Activated CD4-positive, alpha-beta T cell treated with anti-CD3 and anti-CD28 coated beads, Interleukin-2, amount 50 U/mL, for 48 hours (primary cell): ENCODE data around the gene RUNX1.
A peak's percentile ranks its signal among the peaks of the same experiment; 100 is the strongest.

Source experiments
- DNase-seq, 2 experiments: peaks; one replicate each; pipeline ENCODE4 v3.0.0-alpha.2; 2020

The RUNX1 gene

DNA sequence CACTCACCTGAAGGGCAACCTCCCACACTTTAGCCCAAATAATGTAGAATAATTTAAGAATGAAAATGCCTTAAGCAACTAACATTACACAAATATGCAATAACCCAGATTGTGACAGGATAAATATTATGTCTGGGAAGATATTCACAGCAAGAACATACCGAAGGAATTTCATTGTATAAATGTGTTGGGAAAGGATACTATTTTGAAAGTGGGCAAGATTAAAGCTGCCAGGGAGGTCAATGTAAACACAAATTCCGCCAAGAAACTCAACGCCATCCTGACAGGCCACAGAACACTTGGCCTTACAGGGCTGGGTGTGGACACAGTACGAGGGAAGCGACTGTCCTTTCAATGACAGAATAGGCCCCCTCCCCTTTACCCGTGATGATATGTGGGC, 173.3 kb downstream of the RUNX1 start:
- no peak for DNase-seq

DNA sequence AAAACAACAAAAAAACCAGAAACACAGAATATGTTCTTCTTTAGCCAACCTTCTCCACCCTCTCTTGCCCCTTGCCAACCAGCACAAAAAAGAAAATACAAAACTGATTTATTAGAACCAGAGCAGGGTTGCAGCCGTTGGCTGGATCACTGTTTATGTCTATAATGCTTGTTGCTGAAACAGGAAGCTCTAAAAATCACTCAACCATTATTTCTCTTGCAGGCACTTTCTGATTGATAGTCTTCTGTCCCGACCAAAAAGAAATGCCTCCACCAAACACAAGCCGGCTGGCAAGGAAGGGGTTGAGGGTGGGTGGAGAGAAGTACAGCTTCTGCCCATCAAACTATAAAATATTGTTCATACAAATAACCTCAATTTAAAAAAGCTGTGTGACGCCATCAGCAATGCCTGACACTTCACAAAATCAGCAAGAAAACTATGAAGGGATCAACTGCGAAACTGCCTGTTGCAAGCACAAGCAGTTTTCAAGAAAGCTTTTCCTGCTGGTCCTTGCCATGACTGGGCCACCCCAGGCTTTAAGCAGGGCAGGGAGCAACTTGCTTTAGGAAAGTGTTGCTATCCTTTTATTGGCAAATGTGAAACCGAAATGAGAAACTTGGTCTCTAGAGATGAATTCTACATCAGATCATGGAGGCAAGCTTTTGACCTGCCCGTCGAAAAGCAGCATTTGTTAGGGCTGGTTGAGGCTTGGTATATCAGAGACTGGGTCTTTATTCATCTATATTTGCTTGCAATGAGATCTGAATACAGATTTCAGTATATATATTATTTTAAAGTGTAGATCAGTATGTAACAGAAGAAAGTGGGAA, 174.2 kb downstream of the RUNX1 start:
- DNase-seq: no peak

DNA sequence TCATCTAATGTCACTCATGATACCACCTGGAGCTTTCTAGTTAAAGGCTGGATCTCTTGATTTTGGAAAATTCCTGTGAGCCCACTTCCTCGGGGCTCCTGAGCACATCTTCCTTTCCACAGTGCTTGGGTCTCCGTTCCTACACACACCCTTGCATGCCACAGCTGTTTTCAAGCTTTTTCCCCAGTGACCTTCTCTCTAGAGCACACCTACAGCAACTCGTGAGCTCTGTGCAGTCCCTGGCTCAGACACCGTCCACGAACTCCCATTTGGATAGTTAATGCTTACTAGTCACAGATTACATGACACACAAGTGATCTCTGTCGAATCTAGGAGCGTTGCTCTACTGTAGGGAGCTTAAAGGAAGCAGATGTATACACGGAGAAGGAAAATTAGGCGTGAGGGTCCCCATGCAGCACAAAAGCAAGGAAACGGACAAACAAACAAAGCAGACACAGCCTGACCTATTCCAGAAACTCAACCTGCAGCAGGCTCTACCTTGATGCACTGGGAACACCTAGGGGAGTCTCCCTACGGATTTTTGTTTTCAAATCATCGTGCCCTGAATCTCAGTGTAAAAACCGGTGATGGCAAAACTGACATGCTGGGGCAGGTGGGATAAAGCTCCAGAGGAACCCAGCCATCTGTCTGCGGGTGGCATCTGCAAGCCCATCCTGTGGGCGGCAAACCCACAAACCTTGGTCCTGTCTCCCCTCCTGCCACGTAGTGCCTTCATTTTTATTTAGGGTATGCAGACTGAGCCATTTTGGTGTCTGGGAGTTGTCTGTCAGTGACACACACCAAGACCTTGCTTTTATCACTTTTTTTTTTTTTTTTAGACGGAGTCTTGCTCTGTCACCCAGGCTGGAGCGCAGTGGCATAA, 177.8 kb downstream of the RUNX1 start:
- DNase-seq: no peak

DNA sequence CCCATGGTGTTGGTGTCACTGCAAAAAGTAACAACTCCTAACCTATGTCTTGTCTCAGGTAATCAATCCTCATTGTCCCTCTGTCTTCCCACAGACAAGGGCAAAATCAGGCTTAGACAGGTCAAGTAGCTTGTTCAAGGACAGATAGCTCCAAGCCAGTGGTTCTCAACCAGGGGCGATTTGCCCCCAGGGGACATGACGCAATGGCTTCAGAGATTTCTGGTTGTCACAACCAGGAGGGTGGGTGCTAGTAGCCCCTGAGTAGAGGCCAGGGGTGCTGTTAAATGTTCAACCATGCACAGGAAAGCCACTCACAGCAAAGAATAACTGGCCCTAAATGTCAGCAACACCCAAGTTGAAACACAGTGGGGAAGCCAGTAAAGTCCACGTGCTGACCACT, 178.9 kb downstream of the RUNX1 start:
- no peak for DNase-seq

DNA sequence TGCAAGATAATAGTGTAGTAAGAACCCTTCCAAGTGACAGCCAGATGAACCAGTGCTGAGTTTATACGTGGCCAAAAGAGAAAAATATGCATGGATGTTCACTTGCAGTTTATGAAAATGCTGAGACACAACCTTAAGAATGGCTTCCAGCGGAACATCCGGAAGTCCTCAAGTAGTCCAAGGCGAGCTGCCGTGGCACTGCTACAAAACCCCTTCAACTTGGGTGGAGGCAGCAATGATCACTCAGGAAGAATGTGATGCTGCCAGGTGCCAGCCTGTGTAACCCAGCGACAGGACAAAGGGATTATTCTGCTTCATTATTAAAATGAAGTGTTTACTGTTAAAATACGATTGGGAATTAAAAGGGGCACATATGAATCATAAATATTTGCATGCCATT, 179.6 kb downstream of the RUNX1 start:
- DNase-seq: no peak

DNA sequence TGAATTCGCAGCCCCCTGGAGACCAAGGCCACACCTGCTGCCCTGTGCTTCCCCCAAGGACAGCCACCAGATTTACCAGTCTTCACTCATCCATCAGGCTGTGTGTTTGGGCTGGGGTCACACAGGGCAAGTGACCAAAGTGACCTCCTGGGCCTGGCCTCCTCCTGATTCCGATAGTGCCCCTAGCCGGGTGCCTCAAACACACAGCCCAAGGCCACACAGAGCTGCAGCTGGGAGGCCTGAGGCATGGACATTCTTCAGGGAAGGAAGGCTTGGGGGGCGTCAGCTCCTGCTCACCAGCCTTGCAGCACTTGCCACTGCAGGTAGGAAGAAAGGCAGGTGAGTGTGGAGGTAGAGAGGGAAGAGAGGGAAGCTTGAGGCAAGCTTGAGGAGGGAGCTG, 181.3 kb downstream of the RUNX1 start:
- no peak for DNase-seq

DNA sequence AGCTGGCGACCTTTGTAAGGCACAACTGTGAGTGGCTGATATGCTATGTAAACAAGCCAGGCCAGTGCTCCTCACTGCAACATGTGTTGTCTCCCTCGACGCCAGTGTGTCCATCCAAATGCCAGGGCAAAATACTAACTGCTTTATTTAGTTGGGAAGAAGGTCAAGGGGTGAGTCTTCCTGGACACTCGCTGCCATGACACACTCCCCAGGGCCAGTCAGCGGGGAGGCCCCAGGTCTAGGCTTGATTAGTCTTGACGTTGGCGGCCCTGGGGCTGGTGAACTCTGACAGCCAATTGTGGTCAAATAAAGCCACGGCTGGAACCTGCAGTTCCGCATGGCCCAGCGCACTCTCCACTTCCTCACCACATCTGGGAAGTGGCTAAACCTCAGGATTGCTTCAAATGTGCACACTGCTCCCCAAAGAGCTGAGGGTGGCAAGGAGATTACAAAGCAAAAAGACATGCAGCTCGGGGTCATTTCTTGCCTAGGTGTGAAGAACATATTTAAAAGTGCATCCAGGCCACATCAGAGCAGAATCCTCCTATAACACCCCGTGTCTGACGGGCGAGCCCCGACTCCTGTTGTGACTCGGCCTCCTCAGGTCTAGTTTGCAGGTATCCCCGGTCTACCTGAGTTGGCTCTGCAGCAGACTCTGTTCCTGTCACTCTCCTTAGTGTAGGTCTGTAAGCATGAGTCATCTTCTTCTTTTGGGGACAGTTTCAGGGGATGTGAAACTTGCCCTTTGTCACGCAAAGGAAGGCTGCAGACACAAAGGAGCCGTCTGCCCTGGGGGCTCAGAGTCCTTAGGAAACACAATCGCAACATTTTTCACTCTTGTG, 183.5 kb downstream of the RUNX1 start:
- peak; percentile 27 to 50 for DNase-seq

DNA sequence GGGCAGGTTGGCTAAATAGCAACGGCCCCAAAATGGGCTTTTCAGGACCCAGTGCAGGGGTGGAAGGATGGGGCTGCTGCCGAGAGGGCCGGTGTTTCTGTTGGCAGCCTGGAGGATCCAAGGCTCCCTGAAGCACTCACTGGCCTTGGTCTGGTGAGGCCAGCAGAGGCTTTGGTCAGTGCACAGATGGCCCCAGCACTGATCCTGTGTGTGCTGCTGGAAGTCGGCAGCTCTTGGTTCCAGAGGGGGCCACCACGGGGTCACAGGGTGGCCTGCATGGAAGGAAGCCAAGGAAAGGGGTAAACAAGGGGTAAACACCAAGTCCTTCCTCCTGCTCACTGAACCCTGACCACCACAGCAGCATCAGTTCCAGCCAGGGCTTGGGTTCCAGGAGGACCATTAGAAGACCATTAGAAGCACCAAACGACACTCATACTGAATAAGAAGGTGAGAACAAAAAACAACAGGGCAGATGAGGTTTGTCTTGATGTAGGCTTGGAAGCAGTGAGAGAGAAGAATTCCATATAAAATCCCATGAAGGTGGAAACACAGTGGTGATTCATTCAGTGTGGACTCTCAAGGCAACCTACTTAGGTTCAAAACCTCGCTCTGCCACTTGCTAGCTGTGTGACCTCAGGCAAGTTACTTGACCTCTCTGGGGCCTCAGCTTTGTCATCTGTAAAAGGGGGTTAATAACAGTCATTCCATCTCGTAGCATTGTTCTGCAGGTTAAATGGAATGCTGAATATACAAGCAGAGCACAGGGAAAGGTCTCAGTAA, 184.5 kb downstream of the RUNX1 start:
- DNase-seq: no peak

DNA sequence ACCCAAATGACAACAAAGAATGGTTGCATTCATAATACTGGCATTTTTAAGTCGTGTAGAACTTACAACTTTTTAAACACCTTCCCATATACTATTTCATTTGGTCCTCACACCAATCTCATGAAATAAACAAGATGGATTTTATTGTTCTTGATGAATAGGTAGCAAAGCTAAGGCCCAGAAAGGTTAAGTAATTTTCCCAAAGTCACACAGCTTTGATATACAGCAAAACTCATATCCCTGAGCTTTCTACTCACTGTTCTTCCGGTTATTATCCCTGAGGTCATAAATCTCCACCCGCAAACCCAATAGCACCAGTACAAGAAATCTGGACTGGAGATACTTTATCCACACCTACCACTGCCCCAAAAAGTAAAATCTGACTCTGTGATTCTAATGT, 186.2 kb downstream of the RUNX1 start:
- no peak for DNase-seq

DNA sequence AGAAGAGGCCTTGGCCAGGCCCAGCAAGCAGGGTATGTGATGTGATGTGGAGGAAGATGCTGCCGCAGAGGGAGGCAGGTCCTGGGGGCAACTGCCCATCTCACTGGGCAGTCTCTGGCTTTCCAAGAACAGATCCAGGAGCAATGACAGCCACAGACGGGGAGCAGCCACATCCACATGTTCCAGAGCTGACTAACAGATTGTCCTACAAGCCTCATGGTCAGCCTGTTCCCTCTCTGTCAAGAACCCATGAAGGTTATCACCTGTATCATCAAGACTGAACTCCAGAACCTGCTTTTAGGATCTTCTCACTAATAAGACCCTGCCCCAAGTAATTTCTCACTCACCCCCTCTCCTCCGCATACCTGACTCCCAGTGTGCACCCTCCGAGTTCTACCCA, 187.8 kb downstream of the RUNX1 start:
- DNase-seq: no peak

DNA sequence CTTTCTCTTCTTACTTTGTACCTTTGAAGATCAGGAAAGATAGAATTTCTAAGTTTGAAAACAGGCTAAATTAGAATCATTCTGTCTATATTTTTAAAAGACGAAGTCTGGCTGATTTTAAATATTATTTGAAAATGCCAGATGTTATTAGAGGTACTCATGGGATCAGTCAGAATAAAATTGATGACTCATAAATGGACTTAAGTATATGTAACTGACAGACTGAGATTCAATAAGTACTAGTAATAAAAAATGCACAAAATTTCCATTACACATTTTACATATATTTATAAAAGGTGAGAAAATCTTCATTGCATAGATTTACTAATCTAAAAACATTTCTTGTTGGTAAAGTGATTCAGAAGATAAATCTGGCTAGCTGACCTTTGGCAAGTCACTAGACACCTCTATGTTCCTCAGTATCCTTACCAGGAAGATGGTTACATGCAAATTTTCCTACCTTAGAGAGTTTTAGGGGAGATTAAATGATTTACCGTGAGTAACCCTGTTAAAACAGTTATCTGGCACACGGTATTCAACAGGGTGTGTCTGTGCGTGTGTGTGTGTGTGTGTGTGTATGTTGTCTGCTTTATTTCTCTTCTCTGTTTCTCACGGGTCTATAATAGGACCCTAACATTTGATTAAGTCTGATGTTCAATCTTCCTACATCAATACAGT, 189.0 kb downstream of the RUNX1 start:
- DNase-seq: no peak

DNA sequence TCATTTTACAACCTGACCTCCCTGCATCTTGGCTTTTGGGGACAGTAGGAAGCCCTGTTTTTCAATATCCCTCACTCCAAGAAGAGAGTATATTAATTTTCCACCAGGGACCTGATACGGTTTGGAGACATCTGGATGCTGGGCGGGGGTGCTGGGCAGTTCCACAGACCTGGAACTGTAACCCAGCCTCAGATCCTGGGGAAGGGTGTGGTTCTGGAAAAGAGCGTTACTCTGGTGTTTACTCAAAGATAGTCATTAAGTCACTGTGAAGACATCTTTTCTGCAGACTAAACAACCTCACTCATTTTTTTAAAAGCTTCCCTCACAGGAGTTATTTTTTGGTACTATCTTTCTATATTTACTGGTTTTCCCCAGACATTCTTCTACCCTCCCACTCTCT, 190.5 kb downstream of the RUNX1 start:
- no peak for DNase-seq

DNA sequence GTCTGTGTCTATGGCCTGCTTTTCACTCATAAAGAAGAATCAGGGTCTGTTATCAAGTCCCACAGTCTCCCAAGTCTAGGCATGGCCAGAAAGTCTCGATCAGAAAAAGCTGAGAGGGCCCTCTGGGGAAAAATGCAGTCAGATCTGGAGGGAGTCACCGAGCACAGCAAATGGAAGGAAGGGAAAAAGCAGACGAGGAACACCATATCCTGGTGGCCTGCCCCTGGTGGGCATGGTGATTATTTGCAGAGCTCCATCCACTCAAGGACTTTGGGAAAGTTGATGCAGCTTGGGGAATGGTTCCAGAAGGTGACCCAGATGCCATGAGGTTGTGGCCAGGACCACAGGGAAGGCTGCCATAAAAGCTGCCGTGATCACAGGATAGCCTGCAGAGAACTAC, 191.2 kb downstream of the RUNX1 start:
- no peak for DNase-seq

DNA sequence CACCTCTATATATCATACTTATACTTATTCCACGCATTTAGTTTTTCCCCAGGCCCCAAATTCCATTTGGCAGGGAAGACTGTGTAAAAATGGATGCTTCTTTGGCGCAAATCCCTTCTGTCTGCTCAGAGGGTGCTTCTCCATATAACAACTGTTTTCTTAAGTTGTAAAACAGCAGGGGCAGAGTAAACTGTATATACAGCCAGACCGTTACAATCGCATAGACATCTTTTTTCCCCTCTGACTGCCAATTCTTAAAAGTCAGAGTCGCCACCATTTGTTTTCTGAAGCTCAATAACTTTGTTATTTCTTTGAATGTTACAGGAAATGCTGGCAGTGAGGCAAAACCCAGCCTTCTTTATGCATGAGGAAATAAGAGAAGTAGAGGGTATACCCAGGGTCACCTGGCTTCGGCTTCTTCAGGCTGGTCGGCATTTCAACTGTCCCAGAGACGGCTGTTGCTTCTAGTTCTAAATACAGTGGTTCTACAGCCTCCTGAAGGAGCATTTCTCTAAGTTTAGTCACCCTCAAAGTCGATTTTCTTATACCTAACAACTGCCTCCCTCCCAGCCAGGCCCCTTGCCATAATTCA, 191.9 kb downstream of the RUNX1 start:
- DNase-seq: no peak

DNA sequence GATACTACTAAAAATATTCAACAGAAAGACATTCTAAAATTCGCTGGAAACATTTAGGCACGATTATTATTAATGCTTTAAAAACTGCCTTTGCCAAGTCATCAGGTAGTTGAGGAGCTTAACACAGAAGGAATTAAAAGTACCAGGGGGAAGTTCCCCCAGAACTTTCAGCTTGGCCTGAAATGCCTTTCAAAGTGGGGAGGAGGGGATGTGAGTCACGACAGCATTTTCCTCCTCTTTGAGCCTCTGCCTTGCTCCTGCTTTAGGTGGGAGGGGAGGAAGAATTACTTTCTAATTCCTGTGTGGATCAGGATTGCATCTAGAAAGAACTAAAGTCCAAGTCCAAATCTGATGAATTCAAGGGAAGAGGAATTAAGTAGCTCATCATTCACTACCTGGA, 196.7 kb downstream of the RUNX1 start:
- no peak for DNase-seq

DNA sequence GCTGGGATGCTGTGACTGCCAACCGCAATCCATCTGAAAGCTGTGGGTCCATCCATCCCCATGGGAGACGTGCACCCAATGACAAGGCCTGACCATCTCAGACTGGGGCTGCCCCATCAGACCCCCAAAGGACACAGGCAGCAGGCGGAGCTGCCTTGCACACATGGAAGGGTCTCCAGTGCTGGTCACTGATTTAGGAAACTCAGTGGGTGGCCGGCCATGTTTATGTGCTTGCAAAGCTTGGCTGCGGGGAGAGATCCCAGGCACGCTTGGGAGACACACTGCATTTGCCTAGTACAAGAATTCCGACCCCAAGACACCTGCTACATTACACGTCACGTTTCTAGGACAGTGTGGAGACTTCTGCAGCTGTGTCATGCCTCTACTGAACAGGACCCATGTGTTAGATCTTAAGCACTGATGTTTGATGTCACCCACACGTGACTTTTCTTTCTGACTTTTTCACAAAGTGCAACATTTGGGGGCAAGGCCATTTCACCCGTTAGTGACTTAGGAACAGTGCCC, 198.9 kb downstream of the RUNX1 start:
- no peak for DNase-seq

DNA sequence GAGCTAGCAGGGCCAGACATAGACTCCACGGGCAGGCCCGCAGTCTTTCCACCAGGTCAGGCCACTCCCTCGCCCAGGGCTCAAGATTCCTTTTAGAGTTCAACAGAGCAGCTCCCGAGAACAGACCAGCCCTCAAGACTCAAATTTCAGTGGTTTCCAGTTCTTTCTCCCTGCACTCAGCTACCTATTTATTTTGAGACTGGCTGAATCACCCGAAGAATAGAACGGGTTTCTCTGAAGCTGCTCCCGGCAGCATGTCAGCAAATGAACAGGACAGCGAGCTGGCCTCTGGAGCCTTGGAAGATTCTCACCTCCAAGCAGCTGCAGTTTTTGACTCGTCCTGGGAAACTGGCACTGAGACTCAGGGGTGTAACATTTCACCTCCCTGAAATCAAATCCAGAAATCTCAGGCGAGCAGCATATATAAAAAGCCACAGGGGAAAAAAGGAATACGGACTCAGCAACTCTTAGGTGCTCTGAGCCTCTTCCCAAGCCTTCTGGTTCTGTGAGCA, 202.4 kb downstream of the RUNX1 start:
- DNase-seq: no peak

DNA sequence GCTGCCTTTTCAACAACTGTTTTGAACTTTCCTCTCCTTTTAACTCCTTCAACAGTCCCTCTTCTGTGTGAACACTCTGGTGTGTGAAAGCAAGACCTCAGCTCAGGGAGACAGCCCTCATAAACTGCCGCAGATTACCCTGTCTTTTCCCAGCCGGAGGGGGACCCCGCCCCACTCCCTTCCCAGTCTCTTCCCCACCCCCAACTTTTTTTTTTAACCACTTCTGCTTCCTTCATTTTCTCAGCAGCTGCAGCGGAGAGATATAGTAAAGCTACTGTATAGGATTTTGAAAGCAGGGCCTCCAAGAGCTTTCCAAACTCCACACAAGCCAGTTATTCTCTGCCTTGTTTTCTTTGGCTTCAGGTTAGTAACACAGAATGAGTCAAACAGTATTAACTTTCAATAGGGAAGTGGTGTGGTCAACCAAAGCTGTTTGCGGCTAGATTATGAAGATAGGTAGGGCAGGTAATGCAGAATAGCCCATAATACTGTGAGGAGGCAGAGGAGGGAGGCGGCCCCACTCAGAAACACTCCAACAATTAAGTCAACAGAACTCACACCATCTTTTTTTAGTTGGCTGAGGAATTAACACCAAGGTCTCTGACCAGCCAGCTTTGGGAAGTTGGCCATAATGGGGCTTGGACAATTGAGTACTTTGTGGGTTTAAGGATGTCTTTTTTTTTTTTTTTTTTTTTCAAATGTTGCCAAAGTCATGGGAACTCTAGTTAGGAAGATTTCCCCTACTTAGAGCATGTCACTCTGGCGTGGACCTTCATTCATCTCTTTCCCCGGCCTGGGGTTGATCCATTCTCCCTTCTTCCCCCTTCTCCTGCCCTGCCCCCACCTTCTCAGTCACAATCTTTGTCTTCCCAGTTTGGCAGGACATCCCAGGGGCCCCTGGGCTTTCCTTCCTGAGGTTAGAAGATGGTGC, 203.3 kb downstream of the RUNX1 start:
- peak; percentile 46 to 59 for DNase-seq

DNA sequence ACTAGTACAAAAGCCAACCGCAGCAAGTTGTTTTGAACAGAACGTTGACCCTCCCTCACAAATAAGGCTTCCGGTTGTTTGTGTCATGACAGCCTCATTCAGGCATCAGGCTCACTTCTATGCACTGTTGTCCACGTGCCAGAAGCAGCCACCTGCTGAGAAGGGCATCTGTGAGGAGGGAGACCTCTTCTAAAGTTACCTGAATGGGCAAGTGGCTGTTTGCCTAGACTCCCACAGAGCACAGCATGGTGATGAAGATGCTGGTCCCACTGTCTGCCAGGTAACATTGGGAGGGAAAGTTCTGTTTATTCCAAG, 204.2 kb downstream of the RUNX1 start:
- no peak for DNase-seq
